Endothelial cell (in vitro differentiated cells): Measurements from ENCODE around the gene PRR13. TPM values are rescaled to one million over a fixed set of nuclear protein-coding genes. Genes with fewer than 3 reads are reported as not detected.
A peak's percentile ranks its signal among the peaks of the same experiment; 100 is the strongest.

Experiments
- DNase-seq: peaks from one replicate; pipeline ENCODE4 v3.0.0; 2021; ENCODE audit warnings: low spot score
- H3K27ac Mint-ChIP-seq: one replicate; pipeline ENCODE4 v1.8.0; 2021; ENCODE audit warnings: mixed read lengths, inconsistent platforms; ENCODE audit not compliant: unreplicated experiment
- H3K27me3 Mint-ChIP-seq: one replicate; pipeline ENCODE4 v1.8.0; 2021; ENCODE audit warnings: mild to moderate bottlenecking, moderate library complexity, mixed read lengths, inconsistent platforms; ENCODE audit not compliant: unreplicated experiment
- H3K36me3 Mint-ChIP-seq: one replicate; pipeline ENCODE4 v1.8.0; 2021; ENCODE audit warnings: mild to moderate bottlenecking, low read depth, mixed read lengths, inconsistent platforms; ENCODE audit not compliant: unreplicated experiment
- H3K4me1 Mint-ChIP-seq: one replicate; pipeline ENCODE4 v1.8.0; 2021; ENCODE audit warnings: mild to moderate bottlenecking, mixed read lengths, inconsistent platforms; ENCODE audit not compliant: unreplicated experiment
- H3K4me3 Mint-ChIP-seq: one replicate; pipeline ENCODE4 v1.8.0; 2021; ENCODE audit warnings: mild to moderate bottlenecking, mixed read lengths, inconsistent platforms; ENCODE audit not compliant: unreplicated experiment
- H3K9me3 Mint-ChIP-seq: one replicate; pipeline ENCODE4 v1.8.0; 2021; ENCODE audit warnings: mixed read lengths, inconsistent platforms; ENCODE audit not compliant: unreplicated experiment
- CTCF ChIP-seq: fragments of 200-600 bp; sonication (generic); IDR thresholded peaks from one replicate; pipeline ENCODE4 v1.5.0; 2021; ENCODE audit warnings: antibody characterized with exemption; ENCODE audit not compliant: unreplicated experiment
- total RNA-seq: library from RNA; stranded (reverse); fragmentation: NEBNext Ultra II Directional; extraction: Animal tissue kit (Norgen Biotek cat#: 25700); gene quantifications from one replicate; pipeline ENCODE4 v1.2.1, GENCODE V29; 2021; ENCODE audit not compliant: unreplicated experiment

Gene PRR13
- total RNA-seq, 1 donor from 2014 or later = 131 TPM

GRCh38 chr12:53486736-53487487, 45.4 kb downstream of the PRR13 start:
- Mint-ChIP-seq H3K27ac (peak overlapping the region; percentile 53), H3K4me1 (peaks cover 2% of the 10 kb centered on the region), H3K36me3 (peaks cover 26% of the 10 kb centered on the region), H3K27me3 (peaks cover 21% of the 10 kb centered on the region), H3K9me3 (no peaks in the 10 kb centered on the region), H3K4me3 (no peak overlapping the region)
- no peak for DNase-seq
- TF ChIP-seq CTCF = no peak

- Mint-ChIP-seq H3K4me3 (no peak overlapping the region), H3K27me3 (peaks cover 18% of the 10 kb centered on the region), H3K36me3 (peaks cover 10% of the 10 kb centered on the region), H3K4me1 (peaks cover 16% of the 10 kb centered on the region), H3K27ac (peak overlapping the region; percentile 30), H3K9me3 (no peaks in the 10 kb centered on the region)
- no peak for DNase-seq
- no peak for TF ChIP-seq CTCF
Observed at GRCh38 chr12:53489242-53489864, 47.8 kb downstream of the PRR13 start.

GRCh38 chr12:53492188-53492587, 50.7 kb downstream of the PRR13 start:
- Mint-ChIP-seq H3K4me3 (peak overlapping the region; percentile 94), H3K9me3 (no peaks in the 10 kb centered on the region), H3K36me3 (peaks cover 6% of the 10 kb centered on the region), H3K27me3 (peaks cover 16% of the 10 kb centered on the region), H3K4me1 (peaks cover 23% of the 10 kb centered on the region), H3K27ac (peak overlapping the region; percentile 70)
- no peak for TF ChIP-seq CTCF
- DNase-seq = no peak

GRCh38 chr12:53492830-53493609, 51.5 kb downstream of the PRR13 start:
- peak overlapping the region; percentile 95 for H3K27ac Mint-ChIP-seq
- H3K27me3 Mint-ChIP-seq = peaks cover 18% of the 10 kb centered on the region
- H3K4me1 Mint-ChIP-seq = peaks cover 26% of the 10 kb centered on the region
- H3K4me3 Mint-ChIP-seq = peak overlapping the region; percentile 94
- DNase-seq = peak; percentile 94
- no peaks in the 10 kb centered on the region for H3K9me3 Mint-ChIP-seq
- H3K36me3 Mint-ChIP-seq = no peaks in the 10 kb centered on the region
- TF ChIP-seq CTCF = no peak
